GM12873 (cell line): Measurements from ENCODE around the gene CCNI2.
A peak's percentile ranks its signal among the peaks of the same experiment; 100 is the strongest.

ENCODE experiments used
- TF ChIP-seq, protein P1 (sequence below): IDR thresholded peaks from 2 replicates; pipeline ENCODE4 v1.5.1; 2012; ENCODE audit warnings: low read depth, mild to moderate bottlenecking, moderate library complexity, low read length, control low read depth; ENCODE audit not compliant: insufficient read depth; ENCODE audit errors: missing control alignments

Gene CCNI2, protein sequence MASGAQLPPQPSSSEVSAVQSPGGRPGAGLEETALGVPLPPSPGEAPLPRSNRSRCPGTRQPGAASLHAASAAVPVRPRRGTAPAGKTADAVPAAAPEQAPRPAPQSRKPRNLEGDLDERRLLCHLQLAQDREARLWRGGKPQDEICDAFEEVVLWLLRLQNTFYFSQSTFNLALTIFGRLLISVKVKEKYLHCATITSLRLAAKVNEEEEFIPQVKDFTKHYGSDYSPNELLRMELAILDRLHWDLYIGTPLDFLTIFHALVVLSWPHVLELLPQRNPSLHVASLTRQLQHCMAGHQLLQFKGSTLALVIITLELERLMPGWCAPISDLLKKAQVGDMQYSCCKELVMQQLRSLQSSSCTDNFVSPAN

DNA sequence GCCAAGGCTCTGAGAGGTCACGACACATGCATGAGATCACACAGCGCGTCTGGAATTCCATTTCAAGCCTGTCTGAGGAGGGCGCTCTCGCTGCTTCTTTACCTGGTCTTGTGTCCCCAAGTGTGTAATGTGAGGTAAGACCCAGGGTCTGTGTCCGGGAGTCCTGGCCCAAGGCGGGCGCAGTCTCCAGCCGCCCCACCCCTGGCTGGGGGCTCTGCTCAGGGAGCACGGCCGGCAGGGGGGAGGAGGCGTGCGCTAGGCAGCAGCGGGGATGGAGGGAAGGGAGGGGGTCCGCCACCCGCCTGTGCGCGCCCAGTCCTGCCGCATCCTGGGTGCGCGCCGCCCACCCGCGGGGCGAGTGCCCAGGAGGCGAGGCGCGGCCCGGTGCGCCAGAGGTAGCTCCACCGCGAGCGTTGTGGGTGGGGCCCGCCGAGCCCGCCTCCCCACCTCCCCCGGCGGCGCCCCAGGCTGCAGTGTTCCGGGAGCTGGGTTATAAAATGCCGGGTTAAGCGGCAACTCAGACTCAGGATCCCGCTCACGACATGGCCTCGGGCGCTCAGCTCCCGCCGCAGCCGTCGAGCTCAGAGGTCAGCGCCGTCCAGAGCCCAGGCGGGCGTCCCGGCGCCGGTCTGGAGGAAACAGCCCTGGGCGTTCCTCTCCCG lies at the start of gene CCNI2:
Gene CCNI2 (plus strand): TSS at position 473 of the 662 bp plus-strand sequence. CDS start 70 bp downstream, at position 543.
- TF ChIP-seq, protein P1, sequence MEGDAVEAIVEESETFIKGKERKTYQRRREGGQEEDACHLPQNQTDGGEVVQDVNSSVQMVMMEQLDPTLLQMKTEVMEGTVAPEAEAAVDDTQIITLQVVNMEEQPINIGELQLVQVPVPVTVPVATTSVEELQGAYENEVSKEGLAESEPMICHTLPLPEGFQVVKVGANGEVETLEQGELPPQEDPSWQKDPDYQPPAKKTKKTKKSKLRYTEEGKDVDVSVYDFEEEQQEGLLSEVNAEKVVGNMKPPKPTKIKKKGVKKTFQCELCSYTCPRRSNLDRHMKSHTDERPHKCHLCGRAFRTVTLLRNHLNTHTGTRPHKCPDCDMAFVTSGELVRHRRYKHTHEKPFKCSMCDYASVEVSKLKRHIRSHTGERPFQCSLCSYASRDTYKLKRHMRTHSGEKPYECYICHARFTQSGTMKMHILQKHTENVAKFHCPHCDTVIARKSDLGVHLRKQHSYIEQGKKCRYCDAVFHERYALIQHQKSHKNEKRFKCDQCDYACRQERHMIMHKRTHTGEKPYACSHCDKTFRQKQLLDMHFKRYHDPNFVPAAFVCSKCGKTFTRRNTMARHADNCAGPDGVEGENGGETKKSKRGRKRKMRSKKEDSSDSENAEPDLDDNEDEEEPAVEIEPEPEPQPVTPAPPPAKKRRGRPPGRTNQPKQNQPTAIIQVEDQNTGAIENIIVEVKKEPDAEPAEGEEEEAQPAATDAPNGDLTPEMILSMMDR, result peak; percentile 59

DNA sequence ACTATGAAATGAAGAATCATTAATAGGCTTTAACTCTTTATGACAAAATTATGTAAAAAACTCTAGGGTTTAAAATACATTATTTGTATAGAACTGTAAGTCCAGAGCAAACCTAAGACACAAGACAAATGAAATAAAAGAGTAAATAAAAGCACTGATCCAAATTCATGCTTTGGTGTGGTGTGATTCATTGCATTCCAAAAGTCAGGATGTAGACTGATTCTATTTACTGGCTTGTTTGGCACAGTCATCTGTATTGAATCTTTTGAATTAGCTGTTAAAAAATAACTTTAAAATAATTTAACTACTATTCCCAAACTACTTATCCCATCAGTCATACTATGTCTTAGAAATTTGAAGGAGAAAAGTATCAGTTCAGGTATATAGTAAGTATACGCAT lies 42.4 kb upstream of the CCNI2 start:
- TF ChIP-seq, protein P1, result no peak

DNA sequence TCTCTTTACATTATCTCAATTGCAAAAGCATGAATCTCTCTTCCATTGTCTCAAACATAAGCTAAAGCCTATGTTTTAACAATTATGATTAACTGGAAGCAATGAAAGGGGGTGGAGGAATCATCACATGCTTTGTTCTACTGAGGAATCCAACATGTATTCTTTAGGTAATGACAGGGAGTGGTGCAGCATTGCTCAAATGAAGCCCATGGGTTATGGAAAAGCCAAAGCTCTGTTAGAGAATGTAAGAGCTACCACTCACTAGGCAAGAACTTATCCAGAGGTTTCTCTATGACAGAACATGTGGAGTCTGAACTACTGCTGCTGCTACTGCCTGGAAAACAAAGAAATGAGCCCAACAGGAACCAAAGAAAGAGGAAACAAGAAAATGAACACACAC lies 38.6 kb upstream of the CCNI2 start:
- TF ChIP-seq, protein P1, result no peak

DNA sequence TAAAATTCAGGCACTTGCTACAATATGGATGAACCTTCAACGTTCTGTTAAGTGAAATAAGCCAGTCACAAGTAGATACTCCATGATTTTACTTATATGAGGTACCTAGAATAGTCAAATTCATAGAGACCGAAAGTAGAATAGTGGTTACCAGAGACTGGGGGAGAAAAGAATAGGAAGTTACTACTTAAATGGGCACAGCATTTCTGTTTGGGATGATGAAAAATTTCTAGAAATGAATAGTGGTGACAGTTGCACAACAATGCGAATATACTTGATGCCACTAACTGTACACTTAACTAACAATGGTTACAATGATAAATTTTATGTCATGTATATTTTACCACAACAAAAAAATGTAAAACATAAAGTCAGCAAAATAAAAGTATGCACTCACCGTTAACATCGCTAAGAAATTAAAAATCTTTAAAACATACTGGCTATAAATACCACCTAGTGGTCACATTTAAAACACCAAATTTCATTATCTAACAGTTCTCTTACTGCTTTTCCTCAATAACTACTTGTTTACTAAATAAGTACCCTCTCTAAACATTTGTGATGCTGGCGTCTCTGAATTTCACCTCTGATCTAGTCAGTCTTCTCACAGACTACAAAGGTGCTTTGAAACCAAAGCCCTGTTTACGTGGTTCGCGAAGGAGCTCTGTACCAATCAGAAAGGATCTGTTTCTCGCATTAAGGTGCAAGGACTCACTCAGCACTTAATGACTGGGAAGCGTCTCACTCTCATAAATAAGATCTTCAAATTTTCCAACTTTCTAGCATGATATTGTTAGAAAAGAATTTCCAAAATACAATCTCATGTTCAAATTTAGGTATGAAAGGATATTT lies 32.5 kb upstream of the CCNI2 start:
- TF ChIP-seq, protein P1, result no peak

DNA sequence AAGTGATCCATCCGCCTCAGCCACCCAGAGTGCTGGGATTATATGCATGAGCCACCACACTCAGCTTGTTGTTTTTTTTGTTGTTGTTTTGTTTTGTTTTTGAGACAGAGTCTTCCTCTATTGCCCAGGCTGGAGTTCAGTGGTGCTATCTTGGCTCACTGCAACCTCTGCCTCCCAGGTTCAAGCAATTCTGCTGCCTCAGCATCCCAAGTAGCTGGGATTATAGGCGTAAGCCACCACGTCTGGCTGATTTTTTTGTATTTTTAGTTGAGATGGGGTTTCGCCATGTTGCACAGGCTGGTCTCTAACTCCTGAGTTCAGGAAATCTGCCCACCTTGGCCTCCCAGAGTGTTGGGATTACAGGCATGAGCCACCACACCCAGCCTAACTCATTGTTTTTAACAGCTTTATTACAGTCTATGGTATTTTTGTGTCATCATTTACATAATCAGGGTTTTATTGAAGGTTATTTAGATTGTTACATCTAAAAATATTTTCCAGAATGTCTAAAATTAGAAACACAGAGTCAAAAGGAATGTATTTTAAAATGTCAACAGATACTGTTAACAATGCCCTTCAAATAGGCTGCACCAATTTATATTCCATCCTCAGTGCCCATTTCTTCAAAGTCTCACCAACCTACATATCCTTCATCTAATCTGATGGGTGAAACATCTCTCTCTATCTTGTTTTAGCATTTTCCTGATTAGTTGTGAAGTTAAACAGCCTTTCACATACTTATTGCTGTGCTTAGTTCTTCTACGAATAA lies 28.5 kb upstream of the CCNI2 start:
- TF ChIP-seq, protein P1, result no peak

DNA sequence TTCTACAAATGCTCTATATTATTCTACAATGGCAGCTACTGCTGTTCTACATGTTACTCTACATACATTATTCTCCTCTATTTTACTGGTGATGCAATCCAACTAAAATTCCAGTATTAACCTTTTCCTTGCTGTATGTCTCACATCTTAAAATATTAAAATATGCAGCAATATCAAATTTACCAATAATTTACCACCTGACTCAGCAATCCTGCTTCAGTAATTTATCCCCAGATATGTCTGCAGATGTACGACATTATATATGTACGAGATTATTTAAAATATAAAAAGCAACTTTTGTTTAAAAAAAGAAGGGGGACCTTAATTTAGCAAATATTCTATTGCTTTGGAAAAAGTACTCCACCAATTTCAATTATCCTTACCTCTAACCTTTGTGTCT lies 21.5 kb upstream of the CCNI2 start:
- TF ChIP-seq, protein P1, result no peak

DNA sequence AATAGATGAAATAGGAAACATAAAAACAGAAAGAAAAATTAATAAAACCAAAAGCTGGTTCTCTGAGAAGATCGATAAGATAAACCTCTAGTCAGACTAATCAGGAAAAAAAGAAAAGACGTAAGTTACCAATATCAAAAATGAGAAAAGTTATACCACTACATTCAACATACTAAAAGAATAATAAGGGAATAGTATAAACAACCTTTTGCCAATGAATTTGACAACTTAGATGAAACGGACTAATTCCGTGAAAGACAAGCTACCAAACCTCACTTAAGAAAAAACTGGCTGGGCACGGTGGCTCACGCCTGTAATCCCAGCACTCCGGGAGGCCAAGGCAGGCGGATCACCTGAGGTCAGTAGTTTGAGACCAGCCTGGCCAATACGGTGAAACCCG lies 17.3 kb upstream of the CCNI2 start:
- TF ChIP-seq, protein P1, result no peak
